ENCODE results near the gene STX4. TPM values are rescaled to one million over a fixed set of nuclear protein-coding genes. Genes with fewer than 3 reads are reported as not detected.

STX4 gene
- total RNA-seq, 1 donor = 26.8 TPM

GRCh38 chr16:30985401-30986128 is 47.8 kb upstream of the STX4 start:
- peak overlapping the region; percentile 84 for H3K4me2 ChIP-seq (ENCODE audit: insufficient read depth, low read length)
- H3K4me3 ChIP-seq (ENCODE audit: insufficient read depth, low read length) = peak overlapping the region; percentile 70
- no peak for TF ChIP-seq CTCF (IDR thresholded peaks at IDR 0.05; ENCODE audit: extremely low read depth, low read depth, low read length)
- no peaks in the 10 kb centered on the region for H3K79me2 ChIP-seq (ENCODE audit: insufficient read depth, low read length)
- peaks cover 18% of the 10 kb centered on the region for H3K36me3 ChIP-seq (ENCODE audit: insufficient read depth, low read length)
- H3K27me3 ChIP-seq (ENCODE audit: insufficient read depth, low read length) = no peaks in the 10 kb centered on the region
- no peak for DNase-seq (ENCODE audit: insufficient read length, low spot score, missing footprints)
- H4K20me1 ChIP-seq (ENCODE audit: insufficient read depth, low read length) = no peaks in the 10 kb centered on the region
- H2AFZ ChIP-seq (ENCODE audit: low read length) = peak overlapping the region; percentile 9
- H3K4me1 ChIP-seq (ENCODE audit: insufficient read depth, low read length) = peaks cover 14% of the 10 kb centered on the region
- no peaks in the 10 kb centered on the region for H3K9me3 ChIP-seq (ENCODE audit: low read depth, low read length)
- peak overlapping the region; percentile 45 for H3K27ac ChIP-seq (ENCODE audit: low read depth, low read length)

- TF ChIP-seq CTCF (IDR thresholded peaks at IDR 0.05; ENCODE audit: extremely low read depth, low read depth, low read length) = no peak
- H3K9me3 ChIP-seq (ENCODE audit: low read depth, low read length) = no peaks in the 10 kb centered on the region
- no peaks in the 10 kb centered on the region for H4K20me1 ChIP-seq (ENCODE audit: insufficient read depth, low read length)
- H3K79me2 ChIP-seq (ENCODE audit: insufficient read depth, low read length) = no peaks in the 10 kb centered on the region
- no peak overlapping the region for H2AFZ ChIP-seq (ENCODE audit: low read length)
- H3K4me2 ChIP-seq (ENCODE audit: insufficient read depth, low read length) = peak overlapping the region; percentile 84
- no peak overlapping the region for H3K4me3 ChIP-seq (ENCODE audit: insufficient read depth, low read length)
- peaks cover 14% of the 10 kb centered on the region for H3K36me3 ChIP-seq (ENCODE audit: insufficient read depth, low read length)
- H3K27me3 ChIP-seq (ENCODE audit: insufficient read depth, low read length) = no peaks in the 10 kb centered on the region
- no peak for DNase-seq (ENCODE audit: insufficient read length, low spot score, missing footprints)
- peaks cover 14% of the 10 kb centered on the region for H3K4me1 ChIP-seq (ENCODE audit: insufficient read depth, low read length)
- peak overlapping the region; percentile 45 for H3K27ac ChIP-seq (ENCODE audit: low read depth, low read length)
Measured at GRCh38 chr16:30986129-30986991, 47.0 kb upstream of the STX4 start.

- peaks cover 10% of the 10 kb centered on the region for H3K36me3 ChIP-seq (ENCODE audit: insufficient read depth, low read length)
- H3K27me3 ChIP-seq (ENCODE audit: insufficient read depth, low read length) = no peaks in the 10 kb centered on the region
- no peak overlapping the region for H2AFZ ChIP-seq (ENCODE audit: low read length)
- H3K4me2 ChIP-seq (ENCODE audit: insufficient read depth, low read length) = no peak overlapping the region
- peaks cover 11% of the 10 kb centered on the region for H3K4me1 ChIP-seq (ENCODE audit: insufficient read depth, low read length)
- H3K27ac ChIP-seq (ENCODE audit: low read depth, low read length) = no peak overlapping the region
- no peak for TF ChIP-seq CTCF (IDR thresholded peaks at IDR 0.05; ENCODE audit: extremely low read depth, low read depth, low read length)
- DNase-seq (ENCODE audit: insufficient read length, low spot score, missing footprints) = no peak
- no peaks in the 10 kb centered on the region for H3K9me3 ChIP-seq (ENCODE audit: low read depth, low read length)
- no peaks in the 10 kb centered on the region for H4K20me1 ChIP-seq (ENCODE audit: insufficient read depth, low read length)
- H3K4me3 ChIP-seq (ENCODE audit: insufficient read depth, low read length) = no peak overlapping the region
- no peaks in the 10 kb centered on the region for H3K79me2 ChIP-seq (ENCODE audit: insufficient read depth, low read length)
Measured at GRCh38 chr16:30987581-30988190, 45.7 kb upstream of the STX4 start.

All from osteoblast (primary cell).